PC-9 (cell line): ENCODE data around the gene UBE2Q2. TPM values are rescaled to one million over a fixed set of nuclear protein-coding genes. Genes with fewer than 3 reads are reported as not detected.

Experiments used
- BruUV-seq: library from RNA; stranded (reverse); fragments of 400-500 nt; replicated peaks from 2 replicates; lab custom pipeline; 2021; lab: Mats Ljungman, UMichigan
- CTCF ChIA-PET: fragments of 300-600 bp; sonication (Branson Sonifier 250); formaldehyde crosslinking; loops from one replicate; lab custom pipeline; 2022; ENCODE audit warnings: antibody characterized with exemption; lab: Charles Lee
- POLR2A ChIA-PET: fragments of 300-600 bp; sonication (Branson Sonifier 250); formaldehyde crosslinking; loops from one replicate; lab custom pipeline; 2022; ENCODE audit warnings: antibody characterized with exemption; ENCODE audit not compliant: unreplicated experiment; lab: Charles Lee
- DNase-seq, 2 experiments: peaks; one replicate each; pipeline versions ENCODE4 v3.0.0 to v3.0.0-alpha.2; 2015 to 2022; ENCODE audit warnings: mixed read lengths in 1 of 2
- H2AFZ ChIP-seq: fragments of 200-600 bp; sonication (generic); 2 replicates; pipeline ENCODE4 v1.8.1; 2017; ENCODE audit warnings: antibody characterized with exemption
- H3F3A ChIP-seq: fragments of 200-600 bp; sonication (generic); 2 replicates; pipeline ENCODE4 v1.8.1; 2017; ENCODE audit warnings: antibody characterized with exemption, mild to moderate bottlenecking, low read depth; ENCODE audit not compliant: insufficient read depth
- H3K27ac ChIP-seq: fragments of 200-600 bp; sonication (generic); 2 replicates; pipeline ENCODE4 v1.6.1; 2016; ENCODE audit warnings: mixed run types
- H3K27me3 ChIP-seq: fragments of 200-600 bp; sonication (generic); 2 replicates; pipeline ENCODE4 v1.6.1; 2016; ENCODE audit warnings: low read depth, mixed run types; ENCODE audit not compliant: insufficient read depth
- H3K36me3 ChIP-seq: fragments of 200-600 bp; sonication (generic); 2 replicates; pipeline ENCODE4 v1.6.1; 2016; ENCODE audit warnings: low read depth, mixed run types
- H3K4me1 ChIP-seq: fragments of 200-600 bp; sonication (generic); replicated peaks from 2 replicates; pipeline ENCODE4 v1.6.1; 2016; ENCODE audit warnings: mixed run types; ENCODE audit not compliant: insufficient read depth
- H3K4me2 ChIP-seq: fragments of 200-600 bp; sonication (generic); 2 replicates; pipeline ENCODE4 v1.6.1; 2017; ENCODE audit warnings: mixed run types
- H3K4me3 ChIP-seq: fragments of 200-600 bp; sonication (generic); 2 replicates; pipeline ENCODE4 v1.6.1; 2016; ENCODE audit warnings: mixed run types
- H3K79me2 ChIP-seq: fragments of 200-600 bp; sonication (generic); 2 replicates; pipeline ENCODE4 v1.6.1; 2017; ENCODE audit warnings: low read depth, mixed run types
- H3K9me2 ChIP-seq: fragments of 200-600 bp; sonication (generic); 2 replicates; pipeline ENCODE4 v1.8.1; 2017; ENCODE audit warnings: mild to moderate bottlenecking; ENCODE audit not compliant: insufficient read depth
- H3K9me3 ChIP-seq: fragments of 200-600 bp; sonication (generic); 2 replicates; pipeline ENCODE4 v1.8.1; 2016; ENCODE audit warnings: low read depth; ENCODE audit not compliant: insufficient read depth
- H4K20me1 ChIP-seq: fragments of 200-600 bp; sonication (generic); 2 replicates; pipeline ENCODE4 v1.8.1; 2017; ENCODE audit not compliant: insufficient read depth
- CTCF ChIP-seq: fragments of 200-600 bp; sonication (generic); conservative IDR thresholded peaks from 2 replicates; pipeline ENCODE4 v1.6.1; 2017; ENCODE audit warnings: mixed run types, antibody characterized with exemption, mild to moderate bottlenecking, moderate library complexity
- EZH2 ChIP-seq: fragments of 200-600 bp; sonication (generic); IDR thresholded peaks from 2 replicates; pipeline ENCODE4 v1.8.0; 2017; ENCODE audit warnings: antibody characterized with exemption, low read depth
- intact Hi-C: fragments of 100-400 bp; cut with micrococcal nuclease; formaldehyde crosslinking; loops from one replicate; pipeline ENCODE4 v1.10.0; 2022; ENCODE audit not compliant: unreplicated experiment
- total RNA-seq: library from RNA; stranded (reverse); gene quantifications from 2 replicates; pipeline ENCODE4 v1.2.3, GENCODE V29; 2021

Gene UBE2Q2
- total RNA-seq, 1 experiment from 2014 or later = 15.6 TPM

GRCh38 chr15:75828429-75828828 lies 14.8 kb upstream of the UBE2Q2 start:
- CTCF ChIA-PET = no interaction called here
- Histone ChIP-seq H3K9me2 (no peaks in the 10 kb centered on the region), H3K4me1 (peaks cover 14% of the 10 kb centered on the region), H2AFZ (no peak overlapping the region), H3F3A (no peaks in the 10 kb centered on the region), H3K4me3 (no peak overlapping the region), H3K9me3 (no peaks in the 10 kb centered on the region), H3K36me3 (no peaks in the 10 kb centered on the region), H3K4me2 (no peak overlapping the region), H3K27ac (no peak overlapping the region), H3K27me3 (no peaks in the 10 kb centered on the region), H4K20me1 (no peaks in the 10 kb centered on the region), H3K79me2 (no peaks in the 10 kb centered on the region)
- intact Hi-C loops = no loop called here
- DNase-seq = no peak
- BruUV-seq = no TSS peak
- no peak for TF ChIP-seq CTCF
- no peak for TF ChIP-seq EZH2
- POLR2A ChIA-PET = no interaction called here

GRCh38 chr15:75830910-75831805 lies 12.1 kb upstream of the UBE2Q2 start:
- H3K4me3 ChIP-seq = no peak overlapping the region
- ChIA-PET POLR2A (interaction anchor here (0.6 kb wide), 1 partner anchor 9 kb away, joined by 5 read pairs; no protein-coding TSS in a partner anchor), CTCF (no interaction called here)
- no TSS peak for BruUV-seq
- no peaks in the 10 kb centered on the region for H3F3A ChIP-seq
- H3K4me1 ChIP-seq = 0 out of 2 replicates have a peak, but pooled peaks cover 4% of the 10 kb centered on the region
- H3K36me3 ChIP-seq = no peaks in the 10 kb centered on the region
- H3K27ac ChIP-seq = no peak overlapping the region
- no peak for DNase-seq
- no peak overlapping the region for H3K4me2 ChIP-seq
- H3K79me2 ChIP-seq = no peaks in the 10 kb centered on the region
- no peak for TF ChIP-seq EZH2
- no peak for TF ChIP-seq CTCF
- no peak overlapping the region for H2AFZ ChIP-seq
- intact Hi-C loops = no loop called here
- no peaks in the 10 kb centered on the region for H3K9me3 ChIP-seq
- no peaks in the 10 kb centered on the region for H4K20me1 ChIP-seq
- no peaks in the 10 kb centered on the region for H3K27me3 ChIP-seq
- H3K9me2 ChIP-seq = no peaks in the 10 kb centered on the region

GRCh38 chr15:75831806-75832102 lies 11.5 kb upstream of the UBE2Q2 start:
- Histone ChIP-seq H3F3A (peaks cover 3% of the 10 kb centered on the region; the same call in 1 of the 2 replicates), H3K9me2 (no peaks in the 10 kb centered on the region), H3K9me3 (no peaks in the 10 kb centered on the region), H2AFZ (no peak overlapping the region), H3K27me3 (no peaks in the 10 kb centered on the region), H3K4me1 (peaks cover 9% of the 10 kb centered on the region), H3K79me2 (no peaks in the 10 kb centered on the region), H3K4me3 (no peak overlapping the region), H3K4me2 (no peak overlapping the region), H4K20me1 (no peaks in the 10 kb centered on the region), H3K36me3 (no peaks in the 10 kb centered on the region), H3K27ac (no peak overlapping the region)
- ChIA-PET POLR2A (interaction anchor here (0.6 kb wide), 1 partner anchor 9 kb away, joined by 5 read pairs; no protein-coding TSS in a partner anchor), CTCF (no interaction called here)
- TF ChIP-seq EZH2 = no peak
- no peak for TF ChIP-seq CTCF
- intact Hi-C loops = no loop called here
- no TSS peak for BruUV-seq
- no peak for DNase-seq
